Stimulated activated CD8-positive, alpha-beta memory T cell treated with anti-CD3 and anti-CD28 coated beads, Interleukin-7, amount 100 ng/mL, for 24 hours (primary cell): ENCODE data around the gene USP17L15.
"Not testable (repeated sequence)": the region's sequence is repeated elsewhere in the genome, so short reads cannot be mapped to it uniquely, and the experiment has no call there.

Source experiments
- DNase-seq: peaks from one replicate; pipeline ENCODE4 v3.0.0-alpha.2; 2020; ENCODE audit warnings: low read depth

Gene USP17L15, protein sequence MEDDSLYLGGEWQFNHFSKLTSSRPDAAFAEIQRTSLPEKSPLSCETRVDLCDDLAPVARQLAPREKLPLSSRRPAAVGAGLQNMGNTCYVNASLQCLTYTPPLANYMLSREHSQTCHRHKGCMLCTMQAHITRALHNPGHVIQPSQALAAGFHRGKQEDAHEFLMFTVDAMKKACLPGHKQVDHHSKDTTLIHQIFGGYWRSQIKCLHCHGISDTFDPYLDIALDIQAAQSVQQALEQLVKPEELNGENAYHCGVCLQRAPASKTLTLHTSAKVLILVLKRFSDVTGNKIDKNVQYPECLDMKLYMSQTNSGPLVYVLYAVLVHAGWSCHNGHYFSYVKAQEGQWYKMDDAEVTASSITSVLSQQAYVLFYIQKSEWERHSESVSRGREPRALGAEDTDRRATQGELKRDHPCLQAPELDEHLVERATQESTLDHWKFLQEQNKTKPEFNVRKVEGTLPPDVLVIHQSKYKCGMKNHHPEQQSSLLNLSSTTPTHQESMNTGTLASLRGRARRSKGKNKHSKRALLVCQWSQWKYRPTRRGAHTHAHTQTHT

DNA sequence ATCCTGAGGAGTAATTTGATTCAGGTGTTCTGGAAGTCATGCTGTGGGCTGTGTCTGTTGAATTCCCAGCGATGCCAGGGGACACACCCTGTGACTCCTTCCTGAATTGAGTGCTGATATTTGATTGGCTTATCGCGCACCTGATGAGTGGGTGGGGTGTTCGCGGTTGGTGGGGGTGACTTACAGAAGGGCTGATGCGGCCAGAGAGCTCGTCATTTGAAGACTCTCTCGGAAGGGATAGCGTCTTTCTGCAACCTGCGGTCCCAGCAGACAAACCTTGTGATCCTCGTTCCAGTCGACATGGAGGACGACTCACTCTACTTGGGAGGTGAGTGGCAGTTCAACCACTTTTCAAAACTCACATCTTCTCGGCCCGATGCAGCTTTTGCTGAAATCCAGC, at the start of gene USP17L15:
Gene USP17L15, plus strand, starts transcription at position 301 of the 400 bp plus-strand sequence. Its CDS starts 0 bp downstream, at position 301.
- not testable (repeated sequence) for DNase-seq

DNA sequence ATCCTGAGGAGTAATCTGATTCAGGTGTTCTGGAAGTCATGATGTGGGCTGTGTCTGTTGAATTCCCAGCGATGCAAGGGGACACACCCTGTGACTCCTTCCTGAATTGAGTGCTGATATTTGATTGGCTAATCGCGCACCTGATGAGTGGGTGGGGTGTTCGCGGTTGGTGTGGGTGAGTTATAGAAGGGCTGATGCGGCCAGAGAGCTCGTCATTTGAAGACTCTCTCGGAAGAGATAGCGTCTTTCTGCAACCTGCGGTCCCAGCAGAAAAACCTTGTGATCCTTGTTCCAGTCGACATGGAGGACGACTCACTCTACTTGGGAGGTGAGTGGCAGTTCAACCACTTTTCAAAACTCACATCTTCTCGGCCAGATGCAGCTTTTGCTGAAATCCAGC, 23.8 kb upstream of the USP17L15 start, which contains the start of gene USP17L10:
Gene USP17L10, plus strand, starts transcription at position 301 of the 400 bp plus-strand sequence. Its CDS starts 0 bp downstream, at position 301.
- not testable (repeated sequence) for DNase-seq

DNA sequence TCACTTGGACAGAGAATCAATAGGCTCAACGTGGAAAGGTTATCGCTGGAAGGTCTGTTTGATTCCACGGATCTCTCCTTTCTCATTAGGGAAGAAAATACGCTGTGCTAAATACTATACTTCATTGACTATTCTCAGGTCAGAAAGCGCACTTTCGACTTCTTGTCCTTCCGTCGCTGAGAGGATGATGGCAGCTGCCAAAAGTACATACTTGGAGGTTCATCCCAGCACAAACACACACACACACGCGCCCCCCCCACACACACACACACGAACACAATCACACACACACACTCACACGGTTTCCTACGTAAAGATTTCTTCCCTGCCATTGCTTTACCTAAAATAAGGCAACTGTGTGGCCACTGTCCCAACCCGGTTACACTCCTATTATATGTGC, 19.5 kb upstream of the USP17L15 start:
- not testable (repeated sequence) for DNase-seq

DNA sequence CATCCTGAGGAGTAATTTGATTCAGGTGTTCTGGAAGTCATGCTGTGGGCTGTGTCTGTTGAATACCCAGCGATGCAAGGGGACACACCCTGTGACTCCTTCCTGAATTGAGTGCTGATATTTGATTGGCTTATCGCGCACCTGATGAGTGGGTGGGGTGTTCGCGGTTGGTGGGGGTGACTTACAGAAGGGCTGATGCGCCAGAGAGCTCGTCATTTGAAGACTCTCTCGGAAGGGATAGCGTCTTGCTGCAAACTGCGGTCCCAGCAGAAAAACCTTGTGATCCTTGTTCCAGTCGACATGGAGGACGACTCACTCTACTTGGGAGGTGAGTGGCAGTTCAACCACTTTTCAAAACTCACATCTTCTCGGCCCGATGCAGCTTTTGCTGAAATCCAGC, 19.1 kb upstream of the USP17L15 start, which contains the start of gene USP17L11:
Gene USP17L11, plus strand, starts transcription at position 301 of the 400 bp plus-strand sequence. Its CDS starts 0 bp downstream, at position 301.
- not testable (repeated sequence) for DNase-seq

DNA sequence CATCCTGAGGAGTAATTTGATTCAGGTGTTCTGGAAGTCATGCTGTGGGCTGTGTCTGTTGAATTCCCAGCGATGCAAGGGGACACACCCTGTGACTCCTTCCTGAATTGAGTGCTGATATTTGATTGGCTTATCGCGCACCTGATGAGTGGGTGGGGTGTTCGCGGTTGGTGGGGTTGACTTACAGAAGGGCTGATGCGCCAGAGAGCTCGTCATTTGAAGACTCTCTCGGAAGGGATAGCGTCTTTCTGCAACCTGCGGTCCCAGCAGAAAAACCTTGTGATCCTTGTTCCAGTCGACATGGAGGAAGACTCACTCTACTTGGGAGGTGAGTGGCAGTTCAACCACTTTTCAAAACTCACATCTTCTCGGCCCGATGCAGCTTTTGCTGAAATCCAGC, 14.3 kb upstream of the USP17L15 start, which contains the start of gene USP17L12:
Gene USP17L12, plus strand, starts transcription at position 301 of the 400 bp plus-strand sequence. Its CDS starts 0 bp downstream, at position 301.
- not testable (repeated sequence) for DNase-seq

DNA sequence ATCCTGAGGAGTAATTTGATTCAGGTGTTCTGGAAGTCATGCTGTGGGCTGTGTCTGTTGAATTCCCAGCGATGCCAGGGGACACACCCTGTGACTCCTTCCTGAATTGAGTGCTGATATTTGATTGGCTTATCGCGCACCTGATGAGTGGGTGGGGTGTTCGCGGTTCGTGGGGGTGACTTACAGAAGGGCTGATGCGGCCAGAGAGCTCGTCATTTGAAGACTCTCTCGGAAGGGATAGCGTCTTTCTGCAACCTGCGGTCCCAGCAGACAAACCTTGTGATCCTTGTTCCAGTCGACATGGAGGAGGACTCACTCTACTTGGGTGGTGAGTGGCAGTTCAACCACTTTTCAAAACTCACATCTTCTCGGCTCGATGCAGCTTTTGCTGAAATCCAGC, 9.6 kb upstream of the USP17L15 start, which contains the start of gene USP17L13:
Gene USP17L13, plus strand, starts transcription at position 301 of the 400 bp plus-strand sequence. Its CDS starts 0 bp downstream, at position 301.
- not testable (repeated sequence) for DNase-seq

DNA sequence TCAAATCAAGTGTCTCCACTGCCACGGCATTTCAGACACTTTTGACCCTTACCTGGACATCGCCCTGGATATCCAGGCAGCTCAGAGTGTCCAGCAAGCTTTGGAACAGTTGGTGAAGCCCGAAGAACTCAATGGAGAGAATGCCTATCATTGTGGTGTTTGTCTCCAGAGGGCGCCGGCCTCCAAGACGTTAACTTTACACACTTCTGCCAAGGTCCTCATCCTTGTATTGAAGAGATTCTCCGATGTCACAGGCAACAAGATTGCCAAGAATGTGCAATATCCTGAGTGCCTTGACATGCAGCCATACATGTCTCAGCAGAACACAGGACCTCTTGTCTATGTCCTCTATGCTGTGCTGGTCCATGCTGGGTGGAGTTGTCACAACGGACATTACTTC, 3.9 kb upstream of the USP17L15 start:
- not testable (repeated sequence) for DNase-seq

DNA sequence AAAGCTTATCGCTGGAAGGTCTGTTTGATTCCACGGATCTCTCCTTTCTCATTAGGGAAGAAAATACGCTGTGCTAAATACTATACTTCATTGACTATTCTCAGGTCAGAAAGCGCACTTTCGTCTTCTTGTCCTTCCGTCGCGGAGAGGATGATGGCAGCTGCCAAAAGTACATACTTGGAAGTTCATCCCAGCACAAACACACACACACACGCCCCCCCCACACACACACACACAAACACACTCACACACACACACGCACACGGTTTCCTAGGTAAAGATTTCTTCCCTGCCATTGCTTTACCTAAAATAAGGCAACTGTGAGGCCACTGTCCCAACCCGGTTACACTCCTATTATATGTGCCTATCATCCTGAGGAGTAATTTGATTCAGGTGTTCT, 4.3 kb downstream of the USP17L15 start:
- DNase-seq: not testable (repeated sequence)

DNA sequence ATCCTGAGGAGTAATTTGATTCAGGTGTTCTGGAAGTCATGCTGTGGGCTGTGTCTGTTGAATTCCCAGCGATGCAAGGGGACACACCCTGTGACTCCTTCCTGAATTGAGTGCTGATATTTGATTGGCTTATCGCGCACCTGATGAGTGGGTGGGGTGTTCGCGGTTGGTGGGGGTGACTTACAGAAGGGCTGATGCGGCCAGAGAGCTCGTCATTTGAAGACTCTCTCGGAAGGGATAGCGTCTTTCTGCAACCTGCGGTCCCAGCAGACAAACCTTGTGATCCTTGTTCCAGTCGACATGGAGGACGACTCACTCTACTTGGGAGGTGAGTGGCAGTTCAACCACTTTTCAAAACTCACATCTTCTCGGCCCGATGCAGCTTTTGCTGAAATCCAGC, 9.4 kb downstream of the USP17L15 start, which contains the start of gene USP17L17:
Gene USP17L17, plus strand, starts transcription at position 301 of the 400 bp plus-strand sequence. Its CDS starts 0 bp downstream, at position 301.
- not testable (repeated sequence) for DNase-seq

DNA sequence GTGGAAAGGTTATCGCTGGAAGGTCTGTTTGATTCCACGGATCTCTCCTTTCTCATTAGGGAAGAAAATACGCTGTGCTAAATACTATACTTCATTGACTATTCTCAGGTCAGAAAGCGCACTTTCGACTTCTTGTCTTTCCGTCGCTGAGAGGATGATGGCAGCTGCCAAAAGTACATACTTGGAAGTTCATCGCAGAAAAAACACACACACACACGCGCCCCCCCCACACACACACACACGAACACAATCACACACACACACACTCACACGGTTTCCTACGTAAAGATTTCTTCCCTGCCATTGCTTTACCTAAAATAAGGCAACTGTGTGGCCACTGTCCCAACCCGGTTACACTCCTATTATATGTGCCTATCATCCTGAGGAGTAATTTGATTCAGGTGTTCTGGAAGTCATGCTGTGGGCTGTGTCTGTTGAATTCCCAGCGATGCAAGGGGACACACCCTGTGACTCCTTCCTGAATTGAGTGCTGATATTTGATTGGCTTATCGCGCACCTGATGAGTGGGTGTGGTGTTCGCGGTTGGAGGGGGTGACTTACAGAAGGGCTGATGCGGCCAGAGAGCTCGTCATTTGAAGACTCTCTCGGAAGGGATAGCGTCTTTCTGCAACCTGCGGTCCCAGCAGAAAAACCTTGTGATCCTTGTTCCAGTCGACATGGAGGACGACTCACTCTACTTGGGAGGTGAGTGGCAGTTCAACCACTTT, 13.9 kb downstream of the USP17L15 start, which contains the start of gene USP17L18:
Gene USP17L18, plus strand, starts transcription at position 678 of the 728 bp plus-strand sequence. Its CDS starts 0 bp downstream, at position 678.
- DNase-seq: not testable (repeated sequence)

DNA sequence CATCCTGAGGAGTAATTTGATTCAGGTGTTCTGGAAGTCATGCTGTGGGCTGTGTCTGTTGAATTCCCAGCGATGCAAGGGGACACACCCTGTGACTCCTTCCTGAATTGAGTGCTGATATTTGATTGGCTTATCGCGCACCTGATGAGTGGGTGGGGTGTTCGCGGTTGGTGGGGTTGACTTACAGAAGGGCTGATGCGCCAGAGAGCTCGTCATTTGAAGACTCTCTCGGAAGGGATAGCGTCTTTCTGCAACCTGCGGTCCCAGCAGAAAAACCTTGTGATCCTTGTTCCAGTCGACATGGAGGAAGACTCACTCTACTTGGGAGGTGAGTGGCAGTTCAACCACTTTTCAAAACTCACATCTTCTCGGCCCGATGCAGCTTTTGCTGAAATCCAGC, 18.9 kb downstream of the USP17L15 start, which contains the start of gene USP17L19:
Gene USP17L19, plus strand, starts transcription at position 301 of the 400 bp plus-strand sequence. Its CDS starts 0 bp downstream, at position 301.
- DNase-seq: not testable (repeated sequence)

DNA sequence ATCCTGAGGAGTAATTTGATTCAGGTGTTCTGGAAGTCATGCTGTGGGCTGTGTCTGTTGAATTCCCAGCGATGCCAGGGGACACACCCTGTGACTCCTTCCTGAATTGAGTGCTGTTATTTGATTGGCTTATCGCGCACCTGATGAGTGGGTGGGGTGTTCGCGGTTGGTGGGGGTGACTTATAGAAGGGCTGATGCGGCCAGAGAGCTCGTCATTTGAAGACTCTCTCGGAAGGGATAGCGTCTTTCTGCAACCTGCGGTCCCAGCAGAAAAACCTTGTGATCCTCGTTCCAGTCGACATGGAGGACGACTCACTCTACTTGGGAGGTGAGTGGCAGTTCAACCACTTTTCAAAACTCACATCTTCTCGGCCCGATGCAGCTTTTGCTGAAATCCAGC, 23.6 kb downstream of the USP17L15 start, which contains the start of gene USP17L20:
Gene USP17L20, plus strand, starts transcription at position 301 of the 400 bp plus-strand sequence. Its CDS starts 0 bp downstream, at position 301.
- DNase-seq: not testable (repeated sequence)

DNA sequence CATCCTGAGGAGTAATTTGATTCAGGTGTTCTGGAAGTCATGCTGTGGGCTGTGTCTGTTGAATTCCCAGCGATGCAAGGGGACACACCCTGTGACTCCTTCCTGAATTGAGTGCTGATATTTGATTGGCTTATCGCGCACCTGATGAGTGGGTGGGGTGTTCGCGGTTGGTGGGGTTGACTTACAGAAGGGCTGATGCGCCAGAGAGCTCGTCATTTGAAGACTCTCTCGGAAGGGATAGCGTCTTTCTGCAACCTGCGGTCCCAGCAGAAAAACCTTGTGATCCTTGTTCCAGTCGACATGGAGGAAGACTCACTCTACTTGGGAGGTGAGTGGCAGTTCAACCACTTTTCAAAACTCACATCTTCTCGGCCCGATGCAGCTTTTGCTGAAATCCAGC, 28.4 kb downstream of the USP17L15 start, which contains the start of gene USP17L21:
Gene USP17L21, plus strand, starts transcription at position 301 of the 400 bp plus-strand sequence. Its CDS starts 0 bp downstream, at position 301.
- DNase-seq: not testable (repeated sequence)

DNA sequence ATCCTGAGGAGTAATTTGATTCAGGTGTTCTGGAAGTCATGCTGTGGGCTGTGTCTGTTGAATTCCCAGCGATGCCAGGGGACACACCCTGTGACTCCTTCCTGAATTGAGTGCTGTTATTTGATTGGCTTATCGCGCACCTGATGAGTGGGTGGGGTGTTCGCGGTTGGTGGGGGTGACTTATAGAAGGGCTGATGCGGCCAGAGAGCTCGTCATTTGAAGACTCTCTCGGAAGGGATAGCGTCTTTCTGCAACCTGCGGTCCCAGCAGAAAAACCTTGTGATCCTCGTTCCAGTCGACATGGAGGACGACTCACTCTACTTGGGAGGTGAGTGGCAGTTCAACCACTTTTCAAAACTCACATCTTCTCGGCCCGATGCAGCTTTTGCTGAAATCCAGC, 33.1 kb downstream of the USP17L15 start, which contains the start of gene USP17L22:
Gene USP17L22, plus strand, starts transcription at position 301 of the 400 bp plus-strand sequence. Its CDS starts 0 bp downstream, at position 301.
- not testable (repeated sequence) for DNase-seq

DNA sequence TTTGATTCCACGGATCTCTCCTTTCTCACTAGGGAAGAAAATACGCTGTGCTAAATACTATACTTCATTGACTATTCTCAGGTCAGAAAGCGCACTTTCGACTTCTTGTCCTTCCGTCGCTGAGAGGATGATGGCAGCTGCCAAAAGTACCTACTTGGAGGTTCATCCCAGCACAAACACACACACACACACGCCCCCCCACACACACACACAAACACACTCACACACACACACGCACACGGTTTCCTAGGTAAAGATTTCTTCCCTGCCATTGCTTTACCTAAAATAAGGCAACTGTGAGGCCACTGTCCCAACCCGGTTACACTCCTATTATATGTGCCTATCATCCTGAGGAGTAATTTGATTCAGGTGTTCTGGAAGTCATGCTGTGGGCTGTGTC, 37.5 kb downstream of the USP17L15 start:
- not testable (repeated sequence) for DNase-seq
